CD14-positive monocyte (primary cell): ENCODE data around the gene ZSCAN9. TPM values are rescaled to one million over a fixed set of nuclear protein-coding genes. Genes with fewer than 3 reads are reported as not detected.

Experiments
- DNase-seq, 3 donors: peaks; one replicate each; pipeline ENCODE4 v3.0.0-alpha.2; 2011 to 2022
- H2AFZ ChIP-seq: 2 replicates; pipeline ENCODE4 v1.6.0; 2012; ENCODE audit warnings: mild to moderate bottlenecking, low read depth, low read length, inconsistent platforms; ENCODE audit not compliant: insufficient read depth, poor library complexity, severe bottlenecking
- H3K27ac ChIP-seq, 2 donors: 1 replicate in 1 of 2; 2 replicates in 1 of 2; pipeline ENCODE4 v1.5.1; 2012 to 2013; ENCODE audit warnings: low read length in 2 of 2, control low read depth in 1 of 2, inconsistent platforms in 1 of 2, low read depth in 1 of 2, mild to moderate bottlenecking in 1 of 2
- H3K27me3 ChIP-seq, 2 donors: one replicate each; pipeline versions ENCODE4 v1.6.0 to v1.6.1; 2011 to 2013; ENCODE audit warnings: low read length in 2 of 2; ENCODE audit not compliant: control insufficient read depth in 2 of 2, insufficient read depth in 2 of 2
- H3K36me3 ChIP-seq, 2 donors: replicated peaks in 1 of 2; 1 replicate in 1 of 2; 2 replicates in 1 of 2; pipeline versions ENCODE4 v1.5.1 to v1.6.1; 2012 to 2013; ENCODE audit warnings: low read length in 2 of 2, control low read depth in 1 of 2, inconsistent platforms in 1 of 2, mild to moderate bottlenecking in 1 of 2; ENCODE audit not compliant: insufficient read depth in 2 of 2, control insufficient read depth in 1 of 2
- H3K4me1 ChIP-seq, 2 donors: 1 replicate in 1 of 2; 2 replicates in 1 of 2; pipeline versions ENCODE4 v1.5.1 to v1.6.1; 2012 to 2013; ENCODE audit warnings: low read length in 2 of 2, control low read depth in 1 of 2, inconsistent platforms in 1 of 2, mild to moderate bottlenecking in 1 of 2, moderate library complexity in 1 of 2; ENCODE audit not compliant: insufficient read depth in 2 of 2, control insufficient read depth in 1 of 2
- H3K4me2 ChIP-seq: replicated peaks from 2 replicates; pipeline ENCODE3; 2012; ENCODE audit warnings: low read length, moderate library complexity, mild to moderate bottlenecking; ENCODE audit not compliant: poor library complexity, severe bottlenecking; ENCODE audit errors: extremely low read depth
- H3K4me3 ChIP-seq, 3 experiments: fragments of 200-600 bp in 1 of 3; sonication (generic) in 1 of 3; replicated peaks in 1 of 3; 1 replicate in 2 of 3; 2 replicates in 1 of 3; pipeline ENCODE4 v1.5.1; 2011 to 2013; ENCODE audit warnings: low read length in 3 of 3, mild to moderate bottlenecking in 3 of 3, control low read depth in 2 of 3, low read depth in 2 of 3, inconsistent platforms in 1 of 3, moderate library complexity in 1 of 3
- H3K79me2 ChIP-seq: 2 replicates; pipeline ENCODE4 v1.6.0; 2012; ENCODE audit warnings: mild to moderate bottlenecking, control low read depth, inconsistent platforms, low read length, moderate library complexity; ENCODE audit not compliant: insufficient read depth
- H3K9ac ChIP-seq: 2 replicates; pipeline ENCODE4 v1.6.0; 2017; ENCODE audit warnings: low read length, mild to moderate bottlenecking; ENCODE audit not compliant: insufficient read depth, poor library complexity, severe bottlenecking
- H3K9me3 ChIP-seq, 2 donors: replicated peaks in 1 of 2; 1 replicate in 1 of 2; 2 replicates in 1 of 2; pipeline versions ENCODE4 v1.5.1 to v1.6.1; 2012 to 2013; ENCODE audit warnings: low read length in 2 of 2, control low read depth in 1 of 2; ENCODE audit not compliant: control insufficient read depth in 1 of 2, insufficient read depth in 1 of 2
- H4K20me1 ChIP-seq: 2 replicates; pipeline ENCODE4 v1.6.0; 2012; ENCODE audit warnings: mild to moderate bottlenecking, low read length, control low read depth, moderate library complexity; ENCODE audit not compliant: insufficient read depth
- H3K27ac Mint-ChIP-seq, 7 donors: one replicate each; pipeline ENCODE4 v1.8.0; 2020; ENCODE audit warnings: mild to moderate bottlenecking in 7 of 7, mixed read lengths in 7 of 7, moderate library complexity in 6 of 7, inconsistent platforms in 2 of 7
- H3K27me3 Mint-ChIP-seq, 3 donors: one replicate each; pipeline ENCODE4 v1.8.0; 2021 to 2022; ENCODE audit warnings: low read depth in 3 of 3, mild to moderate bottlenecking in 3 of 3, mixed read lengths in 3 of 3, moderate library complexity in 3 of 3, inconsistent platforms in 1 of 3
- H3K36me3 Mint-ChIP-seq, 2 donors: one replicate each; pipeline ENCODE4 v1.8.0; 2020; ENCODE audit warnings: mixed read lengths in 2 of 2, inconsistent platforms in 1 of 2, mild to moderate bottlenecking in 1 of 2
- H3K4me1 Mint-ChIP-seq: one replicate; pipeline ENCODE4 v1.8.0; 2020; ENCODE audit warnings: mild to moderate bottlenecking, mixed read lengths
- H3K4me3 Mint-ChIP-seq, 2 donors: one replicate each; pipeline ENCODE4 v1.8.0; 2020; ENCODE audit warnings: mild to moderate bottlenecking in 2 of 2, mixed read lengths in 2 of 2, moderate library complexity in 1 of 2
- H3K9me3 Mint-ChIP-seq, 7 donors: one replicate each; pipeline ENCODE4 v1.8.0; 2020 to 2022; ENCODE audit warnings: mixed read lengths in 7 of 7, mild to moderate bottlenecking in 6 of 7, moderate library complexity in 6 of 7, inconsistent platforms in 2 of 7
- CTCF ChIP-seq: fragments of 200-600 bp; IDR thresholded peaks from one replicate; pipeline ENCODE4 v1.8.0; 2022; ENCODE audit warnings: antibody characterized with exemption, mild to moderate bottlenecking
- WGBS: methylation state at CpG from one replicate; pipeline ENCODE4 v1.1.5; 2013; ENCODE audit warnings: missing lambda C conversion rate; ENCODE audit not compliant: insufficient coverage; 5-methylcytosine and 5-hydroxymethylcytosine counted together
- intact Hi-C, 2 donors: fragments of 100-400 bp; cut with micrococcal nuclease; formaldehyde crosslinking; loops; one replicate each; pipeline versions ENCODE4 v1.15.0 to v1.15.1; 2023
- polyA plus RNA-seq, 3 donors: library from polyadenylated mRNA; depleted of rRNA in 1 of 3; unstranded in 2 of 3; stranded (reverse) in 1 of 3; fragments of 300-500 nt in 2 of 3; fragments of >200 nt in 1 of 3; fragmentation: Illumina TruSeq in 2 of 3; gene quantifications; 1 replicate in 2 of 3; 2 replicates in 1 of 3; pipeline ENCODE4 v1.2.3, GENCODE V29; 2012 to 2021

The ZSCAN9 gene
- polyA plus RNA-seq, 3 donors = 2.2 to 11.6 (median 5.0) TPM

- no peaks in the 10 kb centered on the region for H4K20me1 ChIP-seq
- peaks cover 9 to 11% of the 10 kb centered on the region in 2 donors for H3K36me3 Mint-ChIP-seq
- H3K27me3 ChIP-seq = peaks cover 0 to 2% of the 10 kb centered on the region in 2 donors
- H3K4me1 Mint-ChIP-seq = peaks cover 12% of the 10 kb centered on the region
- H2AFZ ChIP-seq = no peak overlapping the region
- no peak overlapping the region for H3K27ac Mint-ChIP-seq
- intact Hi-C loops = no loop called here
- no peak overlapping the region for H3K4me3 ChIP-seq
- no peak overlapping the region for H3K9ac ChIP-seq
- peaks cover 8 to 15% of the 10 kb centered on the region in 2 donors for H3K4me1 ChIP-seq
- H3K27ac ChIP-seq = no peak overlapping the region
- no peak overlapping the region for H3K4me2 ChIP-seq
- no peak for DNase-seq
- no peaks in the 10 kb centered on the region for H3K79me2 ChIP-seq
- H3K9me3 Mint-ChIP-seq = peaks cover 4 to 7% (median 6%) of the 10 kb centered on the region in 7 donors
- H3K27me3 Mint-ChIP-seq = peaks cover 7 to 10% (median 9%) of the 10 kb centered on the region in 3 donors
- TF ChIP-seq CTCF = no peak
- peaks cover 0 to 3% of the 10 kb centered on the region in 2 donors for H3K9me3 ChIP-seq
- H3K36me3 ChIP-seq = no peaks in the 10 kb centered on the region
- 100% methylated on average over 2 of the region's 2 CpGs for WGBS
- H3K4me3 Mint-ChIP-seq = no peak overlapping the region
These were observed 57.9 kb downstream of the ZSCAN9 start for GRCh38 chr6:28282926-28283325.

Other genes starting within 250 kb of the ZSCAN9 start
- under 1 TPM in 2 of 3 donors, not detected in 1; 0.05 to 0.08 TPM for gene ZNF165, start 144.7 kb upstream of the ZSCAN9 start, polyA plus RNA-seq
- 1 to 10 TPM; 3.5 to 5.9 (median 4.0) TPM for gene ZSCAN16, start 100.7 kb upstream of the ZSCAN9 start, polyA plus RNA-seq
- 1 to 10 TPM in 1 of 3 donors, under 1 TPM in 2; 0.49 to 7.9 (median 0.71) TPM for gene ZKSCAN8, start 83.4 kb upstream of the ZSCAN9 start, polyA plus RNA-seq
- gene ZKSCAN4, start 27.0 kb downstream of the ZSCAN9 start, polyA plus RNA-seq = 1 to 10 TPM; 1.5 to 2.0 (median 1.6) TPM
- gene NKAPL, start 34.0 kb downstream of the ZSCAN9 start, polyA plus RNA-seq = 1 to 10 TPM in 1 of 3 donors, under 1 TPM in 2; 0.12 to 1.1 (median 0.94) TPM
- gene ZSCAN26, start 41.9 kb downstream of the ZSCAN9 start, polyA plus RNA-seq = 1 to 10 TPM; 3.4 to 8.3 (median 3.5) TPM
- gene PGBD1, start 56.3 kb downstream of the ZSCAN9 start, polyA plus RNA-seq = under 1 TPM; 0.15 to 0.36 (median 0.17) TPM
- under 1 TPM in 2 of 3 donors, not detected in 1; 0.25 to 0.35 TPM for gene ZSCAN31, start 110.9 kb downstream of the ZSCAN9 start, polyA plus RNA-seq
- 1 to 10 TPM in 2 of 3 donors, under 1 TPM in 1; 0.36 to 1.7 (median 1.6) TPM for gene ZKSCAN3, start 124.7 kb downstream of the ZSCAN9 start, polyA plus RNA-seq
- gene ZSCAN12, start 174.5 kb downstream of the ZSCAN9 start, polyA plus RNA-seq = under 1 TPM; 0.50 to 0.79 (median 0.73) TPM
- not detected for gene ZSCAN23, start 218.2 kb downstream of the ZSCAN9 start, polyA plus RNA-seq